ENCODE measurements around the gene CYP8B1.

The CYP8B1 gene

DNA sequence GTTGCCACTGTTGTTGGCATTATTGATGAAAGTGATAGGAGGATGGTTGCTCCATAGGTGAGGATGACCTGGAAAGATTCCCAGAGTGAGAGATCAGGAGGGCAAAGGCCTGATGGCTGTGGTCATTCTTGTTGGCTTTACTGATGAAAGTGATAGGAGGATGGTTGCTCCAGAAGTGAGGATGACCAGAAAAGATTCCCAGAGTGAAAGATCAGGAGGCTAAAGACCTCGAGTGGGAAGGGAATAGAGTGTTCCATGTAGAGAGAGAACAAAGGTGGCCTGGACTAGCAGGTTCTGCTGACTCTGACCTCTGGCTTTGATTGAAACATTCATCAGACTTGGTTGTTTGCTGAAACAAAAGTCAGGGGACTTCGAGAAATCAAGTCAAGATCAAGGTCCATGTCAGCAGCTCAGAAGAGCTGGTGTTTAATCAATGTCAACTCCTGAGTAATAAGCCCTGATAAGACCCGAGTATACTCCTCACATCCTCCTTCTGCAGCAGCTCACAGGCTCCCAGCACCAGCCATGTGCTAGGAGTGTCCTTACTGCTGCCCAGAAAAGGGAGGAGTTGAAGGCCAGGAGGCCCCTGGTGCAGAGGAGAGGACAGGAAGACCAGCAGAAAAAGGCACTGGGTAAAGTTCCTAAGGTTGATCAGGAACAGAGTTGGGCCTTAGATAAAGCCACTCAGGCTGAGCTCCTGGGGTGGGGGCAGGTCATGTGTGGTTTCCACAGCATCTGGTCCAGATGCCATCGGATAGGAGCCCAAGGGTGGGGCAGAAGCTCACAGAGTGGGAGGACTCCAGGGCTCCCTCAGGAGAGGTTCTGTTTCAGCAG, 19.9 kb downstream of the CYP8B1 start:
- no peak overlapping the region for H3K27ac ChIP-seq
- TF ChIP-seq CTCF (conservative IDR thresholded peaks at IDR 0.05), result no peak

DNA sequence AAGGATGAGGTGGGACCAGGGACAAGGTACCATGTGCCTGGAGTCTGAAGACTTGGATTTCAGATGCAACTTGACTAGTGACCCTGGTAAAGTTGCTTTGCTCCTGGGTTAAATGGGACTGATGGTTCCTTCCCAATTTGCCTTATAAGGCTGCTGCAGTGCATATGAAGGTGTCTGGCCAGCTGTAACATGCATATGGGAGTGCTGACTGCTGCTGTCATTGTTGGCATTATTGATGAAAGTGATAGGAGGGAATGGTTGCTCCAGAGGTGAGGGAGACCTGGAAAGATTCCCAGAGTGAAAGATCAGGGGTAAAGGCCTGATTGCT, 20.5 kb downstream of the CYP8B1 start:
- no peak for TF ChIP-seq CTCF (conservative IDR thresholded peaks at IDR 0.05)
- H3K27ac ChIP-seq, result no peak overlapping the region

DNA sequence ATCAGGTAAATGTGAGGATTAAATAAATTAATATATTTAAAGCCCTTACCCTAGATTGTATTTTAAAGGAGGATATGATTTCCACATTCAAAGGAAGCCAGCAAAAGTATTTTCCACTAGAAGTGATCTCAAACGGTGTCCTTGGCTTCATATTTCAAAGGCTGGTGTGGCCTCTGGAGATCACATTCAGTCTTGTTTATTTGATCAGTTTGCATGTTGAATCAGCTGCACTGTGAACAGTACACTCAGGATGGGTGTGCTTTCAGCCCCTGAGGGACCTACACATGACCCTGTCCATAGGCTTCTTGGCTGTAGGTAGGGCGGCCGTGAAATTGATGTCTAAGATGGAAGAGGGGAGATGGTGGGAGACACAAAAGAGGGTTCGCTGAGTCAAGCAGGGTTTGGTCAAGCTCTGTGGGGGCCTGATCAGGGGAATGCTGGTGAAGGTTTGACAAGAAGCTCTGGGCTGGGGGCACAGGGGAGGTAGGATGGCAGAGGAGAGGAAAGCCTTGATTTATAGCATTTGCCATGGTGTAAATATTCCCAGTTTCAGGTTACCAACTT, 21.9 kb downstream of the CYP8B1 start:
- H3K27ac ChIP-seq, result no peak overlapping the region
- TF ChIP-seq CTCF (conservative IDR thresholded peaks at IDR 0.05), result no peak

DNA sequence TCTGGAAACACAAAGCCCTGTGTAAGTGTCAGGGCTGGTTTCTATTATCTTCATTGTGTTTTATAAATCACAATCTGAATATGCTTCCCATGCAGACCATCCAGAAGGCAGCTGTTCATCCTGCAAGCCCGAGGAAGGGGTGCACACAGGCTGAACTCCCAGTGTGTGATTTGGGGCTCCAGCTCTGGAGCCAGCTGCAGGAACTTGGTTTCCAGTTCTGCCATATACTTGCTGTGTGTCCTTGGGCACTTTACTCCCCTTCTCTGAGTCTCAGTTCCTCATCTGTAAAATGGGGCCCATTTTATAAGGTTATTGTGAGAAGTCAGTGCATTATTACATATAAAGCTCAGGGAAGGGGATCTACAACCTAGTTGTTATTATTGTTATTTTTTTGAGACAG, 22.6 kb downstream of the CYP8B1 start:
- TF ChIP-seq CTCF (conservative IDR thresholded peaks at IDR 0.05), result no peak
- no peak overlapping the region for H3K27ac ChIP-seq

GRCh38 chr3:42852441-42852840, 23.2 kb downstream of the CYP8B1 start:
- no peak overlapping the region for H3K27ac ChIP-seq
- no peak for TF ChIP-seq CTCF (conservative IDR thresholded peaks at IDR 0.05)

DNA sequence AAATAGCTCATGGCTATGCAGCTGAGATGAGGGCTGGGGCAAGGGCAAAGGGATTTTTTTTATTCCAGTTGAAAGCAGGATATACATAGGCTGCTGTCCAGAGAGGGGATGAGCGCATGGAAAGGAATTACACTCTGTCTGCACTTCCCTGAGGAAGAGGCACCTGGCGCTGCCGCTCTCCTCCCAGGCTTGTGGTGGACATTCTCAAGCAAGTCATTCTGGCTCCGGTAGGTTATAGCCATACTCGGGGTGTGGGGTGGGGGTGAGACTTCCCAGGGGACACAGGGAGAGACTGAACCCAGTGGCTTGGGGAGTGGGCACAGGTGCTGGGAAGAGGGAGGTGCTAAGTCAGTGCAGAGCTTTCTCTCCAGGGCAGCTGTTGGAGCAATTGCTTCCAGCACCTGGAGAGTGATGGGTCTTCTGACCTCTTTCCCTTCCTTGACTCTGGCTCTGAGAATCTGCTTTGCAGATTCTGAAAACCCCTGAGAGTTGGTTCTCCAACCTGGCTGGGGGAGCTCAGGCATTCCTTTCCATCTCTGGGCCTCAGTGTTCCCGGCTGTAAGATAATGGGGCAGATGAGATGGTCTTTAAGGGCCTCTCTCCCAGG, 24.3 kb downstream of the CYP8B1 start:
- H3K27ac ChIP-seq, result no peak overlapping the region
- TF ChIP-seq CTCF (conservative IDR thresholded peaks at IDR 0.05), result no peak

GRCh38 chr3:42850263-42850662, 25.4 kb downstream of the CYP8B1 start:
- no peak overlapping the region for H3K27ac ChIP-seq
- no peak for TF ChIP-seq CTCF (conservative IDR thresholded peaks at IDR 0.05)

Measured in VCaP (cell line).